Measurements from ENCODE around the gene WSB1.

The WSB1 gene

GRCh38 chr17:27339836-27340550 lies 46.1 kb downstream of the WSB1 start:
- peak; percentile 51 for DNase-seq

GRCh38 chr17:27340575-27340974 lies 46.7 kb downstream of the WSB1 start:
- DNase-seq, result no peak

- no peak for DNase-seq
Measured at GRCh38 chr17:27341041-27341471, 47.1 kb downstream of the WSB1 start.

- no peak for DNase-seq
Measured at GRCh38 chr17:27342059-27342458, 48.1 kb downstream of the WSB1 start.

GRCh38 chr17:27343294-27343693 lies 49.4 kb downstream of the WSB1 start:
- no peak for DNase-seq

GRCh38 chr17:27343977-27344607 lies 50.2 kb downstream of the WSB1 start:
- no peak for DNase-seq

- no peak for DNase-seq
Measured at GRCh38 chr17:27345141-27345904, 51.4 kb downstream of the WSB1 start.

- no peak for DNase-seq
Measured at GRCh38 chr17:27346228-27346899, 52.5 kb downstream of the WSB1 start.

- DNase-seq, result no peak
Measured at GRCh38 chr17:27348196-27348595, 54.3 kb downstream of the WSB1 start.

- no peak for DNase-seq
Measured at GRCh38 chr17:27349540-27350021, 55.7 kb downstream of the WSB1 start.

GRCh38 chr17:27351759-27352158 lies 57.8 kb downstream of the WSB1 start:
- no peak for DNase-seq

GRCh38 chr17:27352448-27353032 lies 58.6 kb downstream of the WSB1 start:
- DNase-seq, result no peak

GRCh38 chr17:27353033-27353460 lies 59.1 kb downstream of the WSB1 start:
- DNase-seq, result no peak

- peak; percentile 91 for DNase-seq
Measured at GRCh38 chr17:27353461-27354050, 59.6 kb downstream of the WSB1 start.

- no peak for DNase-seq
Measured at GRCh38 chr17:27354051-27354490, 60.2 kb downstream of the WSB1 start.

GRCh38 chr17:27354491-27355081 lies 60.7 kb downstream of the WSB1 start:
- DNase-seq, result no peak

GRCh38 chr17:27355419-27355818 lies 61.5 kb downstream of the WSB1 start:
- no peak for DNase-seq

- DNase-seq, result no peak
Measured at GRCh38 chr17:27356091-27356705, 62.3 kb downstream of the WSB1 start.

GRCh38 chr17:27357236-27357635 lies 63.3 kb downstream of the WSB1 start:
- no peak for DNase-seq

GRCh38 chr17:27360507-27360906 lies 66.6 kb downstream of the WSB1 start:
- no peak for DNase-seq

- no peak for DNase-seq
Measured at GRCh38 chr17:27361695-27362094, 67.8 kb downstream of the WSB1 start.
